ENCODE data around the gene RDX.
A peak's percentile ranks its signal among the peaks of the same experiment; 100 is the strongest.
"Not testable (repeated sequence)": the region's sequence is repeated elsewhere in the genome, so short reads cannot be mapped to it uniquely, and the experiment has no call there.

RDX gene

GRCh38 chr11:110305169-110306018 lies 9.0 kb upstream of the RDX start:
- no peak for DNase-seq

GRCh38 chr11:110303414-110303826 lies 7.0 kb upstream of the RDX start:
- no peak for DNase-seq

GRCh38 chr11:110301577-110301976 lies 5.2 kb upstream of the RDX start:
- DNase-seq, result no peak

GRCh38 chr11:110301032-110301431 lies 4.6 kb upstream of the RDX start:
- DNase-seq, result no peak

GRCh38 chr11:110299006-110299785 lies 2.8 kb upstream of the RDX start:
- DNase-seq, result no peak

GRCh38 chr11:110298301-110298765 lies 1.9 kb upstream of the RDX start:
- DNase-seq, result peak; percentile 57

- DNase-seq, result peak; percentile 40
Measured at GRCh38 chr11:110297726-110298300, 1.4 kb upstream of the RDX start.

GRCh38 chr11:110297076-110297725 lies 787 bp upstream of the RDX start:
- DNase-seq, result peak; percentile 17

- DNase-seq, result peak; percentile 70
Measured at GRCh38 chr11:110295531-110296225, 736 bp downstream of the RDX start.

GRCh38 chr11:110295086-110295485 lies 1.3 kb downstream of the RDX start:
- no peak for DNase-seq

- no peak for DNase-seq
Measured at GRCh38 chr11:110294509-110294908, 1.9 kb downstream of the RDX start.

GRCh38 chr11:110293389-110293788 lies 3.0 kb downstream of the RDX start:
- DNase-seq, result peak; percentile 72

GRCh38 chr11:110292146-110292545 lies 4.3 kb downstream of the RDX start:
- DNase-seq, result not testable (repeated sequence)

- no peak for DNase-seq
Measured at GRCh38 chr11:110290591-110291334, 5.7 kb downstream of the RDX start.

- no peak for DNase-seq
Measured at GRCh38 chr11:110289472-110289871, 6.9 kb downstream of the RDX start.

GRCh38 chr11:110287537-110287936 lies 8.9 kb downstream of the RDX start:
- peak; percentile 9 for DNase-seq

- DNase-seq, result no peak
Measured at GRCh38 chr11:110286298-110287040, 9.9 kb downstream of the RDX start.

- DNase-seq, result no peak
Measured at GRCh38 chr11:110283862-110284261, 12.6 kb downstream of the RDX start.

- not testable (repeated sequence) for DNase-seq
Measured at GRCh38 chr11:110280595-110280994, 15.8 kb downstream of the RDX start.

GRCh38 chr11:110279881-110280280 lies 16.5 kb downstream of the RDX start:
- no peak for DNase-seq

- DNase-seq, result no peak
Measured at GRCh38 chr11:110272919-110273318, 23.5 kb downstream of the RDX start.
